ENCODE measurements around the gene NHSL2. TPM values are rescaled to one million over a fixed set of nuclear protein-coding genes. Genes with fewer than 3 reads are reported as not detected.

Gene NHSL2
- total and polyA plus RNA-seq, 4 donors = 1.4 to 9.9 (median 4.7) TPM

DNA sequence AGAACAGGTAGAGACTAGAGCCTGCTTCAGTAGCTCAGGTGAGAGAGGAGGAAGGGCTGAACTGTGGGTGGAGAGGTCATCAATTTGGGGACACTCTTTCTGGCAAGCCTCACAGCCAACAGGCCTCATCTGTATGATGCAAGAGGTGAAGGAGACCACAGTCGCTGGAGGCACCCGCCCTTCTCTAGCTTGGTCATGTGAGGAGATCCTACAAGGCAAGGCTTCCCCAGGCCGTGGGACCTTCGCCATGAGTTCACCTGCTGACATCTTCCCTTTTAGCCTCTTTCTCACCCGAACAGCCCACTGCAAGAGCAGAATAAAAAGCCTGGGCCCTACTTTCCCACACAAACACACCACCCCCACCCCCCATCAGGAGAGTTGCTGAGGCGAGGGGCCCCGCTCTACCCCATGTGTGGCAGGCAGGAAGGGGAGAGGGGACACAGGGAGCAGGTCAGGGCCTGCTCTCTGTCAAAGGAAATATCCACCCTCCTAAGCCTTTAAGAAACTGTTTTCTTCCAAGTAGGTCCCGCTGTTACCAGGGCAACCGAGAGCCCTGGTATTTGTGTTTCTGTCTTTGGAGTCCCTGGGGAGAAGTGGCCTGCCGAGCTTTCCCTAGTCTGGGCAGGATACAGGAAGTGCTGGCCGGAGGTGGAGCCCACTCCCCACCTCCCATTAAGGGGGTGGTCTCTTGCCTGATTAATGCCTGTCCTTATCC is 213.0 kb downstream of the NHSL2 start:
- H3K27ac ChIP-seq (ENCODE audit: low read depth in 1 of 2, low read length in 1 of 2) = peak overlapping the region; percentile 58 to 76
- WGBS, 2 donors = 33 to 41% methylated on average over 9 to 11 of the region's 11 CpGs
- H3K9ac ChIP-seq (ENCODE audit: insufficient read depth in 1 of 2, low read length in 2 of 2) = peak overlapping the region in 1 of 2 donors; percentile 34
- no peak overlapping the region for H3K4me3 ChIP-seq
- H3K9me3 ChIP-seq (ENCODE audit: control insufficient read depth in 4 of 4, insufficient read depth in 3 of 4, low read length in 3 of 4) = peaks cover 0 to 4% (median 0%) of the 10 kb centered on the region in 4 donors
- H3K36me3 ChIP-seq (ENCODE audit: control insufficient read depth in 4 of 4, insufficient read depth in 4 of 4, low read length in 4 of 4) = no peaks in the 10 kb centered on the region
- no peak for ATAC-seq (ENCODE audit: insufficient read depth, low FRiP score)
- H3K27me3 ChIP-seq (ENCODE audit: control insufficient read depth in 3 of 3, insufficient read depth in 3 of 3, low read length in 2 of 3) = peaks cover 0 to 11% (median 4%) of the 10 kb centered on the region in 3 donors
- DNase-seq = peak; percentile 87 to 92 (median 90)
- H3K4me1 ChIP-seq (ENCODE audit: control insufficient read depth in 5 of 5, insufficient read depth in 5 of 5, low read length in 5 of 5) = peaks cover 0 to 52% (median 19%) of the 10 kb centered on the region in 5 donors
- TF ChIP-seq, protein P1, sequence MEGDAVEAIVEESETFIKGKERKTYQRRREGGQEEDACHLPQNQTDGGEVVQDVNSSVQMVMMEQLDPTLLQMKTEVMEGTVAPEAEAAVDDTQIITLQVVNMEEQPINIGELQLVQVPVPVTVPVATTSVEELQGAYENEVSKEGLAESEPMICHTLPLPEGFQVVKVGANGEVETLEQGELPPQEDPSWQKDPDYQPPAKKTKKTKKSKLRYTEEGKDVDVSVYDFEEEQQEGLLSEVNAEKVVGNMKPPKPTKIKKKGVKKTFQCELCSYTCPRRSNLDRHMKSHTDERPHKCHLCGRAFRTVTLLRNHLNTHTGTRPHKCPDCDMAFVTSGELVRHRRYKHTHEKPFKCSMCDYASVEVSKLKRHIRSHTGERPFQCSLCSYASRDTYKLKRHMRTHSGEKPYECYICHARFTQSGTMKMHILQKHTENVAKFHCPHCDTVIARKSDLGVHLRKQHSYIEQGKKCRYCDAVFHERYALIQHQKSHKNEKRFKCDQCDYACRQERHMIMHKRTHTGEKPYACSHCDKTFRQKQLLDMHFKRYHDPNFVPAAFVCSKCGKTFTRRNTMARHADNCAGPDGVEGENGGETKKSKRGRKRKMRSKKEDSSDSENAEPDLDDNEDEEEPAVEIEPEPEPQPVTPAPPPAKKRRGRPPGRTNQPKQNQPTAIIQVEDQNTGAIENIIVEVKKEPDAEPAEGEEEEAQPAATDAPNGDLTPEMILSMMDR (IDR thresholded peaks at IDR 0.05; ENCODE audit: control extremely low read depth, extremely low read depth) = no peak

DNA sequence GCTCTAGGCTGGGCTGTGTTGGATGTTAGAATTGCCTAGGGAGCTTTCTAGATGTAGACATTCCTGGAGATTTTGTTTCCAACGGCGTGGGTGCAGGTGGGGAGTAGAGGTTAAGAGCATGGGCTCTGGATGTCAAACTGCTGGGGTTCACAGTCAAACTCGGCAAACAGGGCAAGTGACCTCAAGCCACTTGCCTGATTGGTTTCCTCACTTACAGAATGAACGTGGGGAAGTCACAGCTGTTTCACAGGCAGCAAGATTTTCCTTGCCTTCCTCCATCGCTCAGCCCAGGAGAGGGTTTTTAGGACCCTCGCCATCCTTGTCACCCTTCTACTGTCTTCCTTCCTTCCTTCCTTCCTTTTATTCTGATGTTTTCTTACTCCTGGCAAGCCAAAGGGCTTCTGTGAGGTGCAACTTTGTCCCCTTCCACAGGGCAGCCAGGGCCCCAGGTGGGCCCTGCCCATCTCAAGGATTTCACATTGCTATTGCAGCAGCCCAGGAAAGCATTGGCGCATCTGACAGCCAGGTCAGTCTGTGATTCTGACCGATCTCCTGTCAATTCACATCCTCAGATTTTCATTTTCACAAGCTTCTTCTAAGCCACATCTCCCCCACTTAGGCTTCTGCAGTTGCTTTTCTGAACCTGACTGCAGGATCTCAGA is 214.0 kb downstream of the NHSL2 start:
- Histone ChIP-seq H3K4me1 (ENCODE audit: control insufficient read depth in 5 of 5, insufficient read depth in 5 of 5, low read length in 5 of 5) (peaks cover 0 to 57% (median 19%) of the 10 kb centered on the region in 5 donors), H3K9ac (ENCODE audit: insufficient read depth in 1 of 2, low read length in 2 of 2) (no peak overlapping the region), H3K36me3 (ENCODE audit: control insufficient read depth in 4 of 4, insufficient read depth in 4 of 4, low read length in 4 of 4) (no peaks in the 10 kb centered on the region), H3K4me3 (no peak overlapping the region), H3K9me3 (ENCODE audit: control insufficient read depth in 4 of 4, insufficient read depth in 3 of 4, low read length in 3 of 4) (peaks cover 0 to 4% (median 0%) of the 10 kb centered on the region in 4 donors), H3K27me3 (ENCODE audit: control insufficient read depth in 3 of 3, insufficient read depth in 3 of 3, low read length in 2 of 3) (peaks cover 0 to 9% (median 4%) of the 10 kb centered on the region in 3 donors), H3K27ac (ENCODE audit: low read depth in 1 of 2, low read length in 1 of 2) (peak overlapping the region in 1 of 2 donors; percentile 62)
- TF ChIP-seq, protein P1 (IDR thresholded peaks at IDR 0.05; ENCODE audit: control extremely low read depth, extremely low read depth) = no peak
- 48 to 62% methylated on average over 8 of the region's 8 CpGs for WGBS, 2 donors
- no peak for ATAC-seq (ENCODE audit: insufficient read depth, low FRiP score)
- no peak for DNase-seq

GRCh38 chrX:72125331-72126047 is 214.8 kb downstream of the NHSL2 start:
- ATAC-seq (ENCODE audit: insufficient read depth, low FRiP score) (no peak), DNase-seq (no peak)
- Histone ChIP-seq H3K36me3 (ENCODE audit: control insufficient read depth in 4 of 4, insufficient read depth in 4 of 4, low read length in 4 of 4) (no peaks in the 10 kb centered on the region), H3K27me3 (ENCODE audit: control insufficient read depth in 3 of 3, insufficient read depth in 3 of 3, low read length in 2 of 3) (peaks cover 0 to 11% (median 4%) of the 10 kb centered on the region in 3 donors), H3K9me3 (ENCODE audit: control insufficient read depth in 4 of 4, insufficient read depth in 3 of 4, low read length in 3 of 4) (peaks cover 0 to 4% (median 0%) of the 10 kb centered on the region in 4 donors), H3K4me3 (no peak overlapping the region), H3K27ac (ENCODE audit: low read depth in 1 of 2, low read length in 1 of 2) (no peak overlapping the region), H3K9ac (ENCODE audit: insufficient read depth in 1 of 2, low read length in 2 of 2) (no peak overlapping the region), H3K4me1 (ENCODE audit: control insufficient read depth in 5 of 5, insufficient read depth in 5 of 5, low read length in 5 of 5) (peaks cover 0 to 57% (median 22%) of the 10 kb centered on the region in 5 donors)
- 52 to 55% methylated on average over 6 of the region's 6 CpGs for WGBS, 2 donors
- TF ChIP-seq, protein P1 (IDR thresholded peaks at IDR 0.05; ENCODE audit: control extremely low read depth, extremely low read depth) = no peak
